GM12874 (cell line): Measurements from ENCODE around the gene CCNB3.
A peak's percentile ranks its signal among the peaks of the same experiment; 100 is the strongest.

ENCODE experiments used
- TF ChIP-seq, protein P1 (sequence below): IDR thresholded peaks from 2 replicates; pipeline ENCODE4 v1.5.1; 2011; ENCODE audit warnings: low read depth, mild to moderate bottlenecking, control low read depth, low read length, moderate library complexity; ENCODE audit not compliant: insufficient read depth

CCNB3 gene

DNA sequence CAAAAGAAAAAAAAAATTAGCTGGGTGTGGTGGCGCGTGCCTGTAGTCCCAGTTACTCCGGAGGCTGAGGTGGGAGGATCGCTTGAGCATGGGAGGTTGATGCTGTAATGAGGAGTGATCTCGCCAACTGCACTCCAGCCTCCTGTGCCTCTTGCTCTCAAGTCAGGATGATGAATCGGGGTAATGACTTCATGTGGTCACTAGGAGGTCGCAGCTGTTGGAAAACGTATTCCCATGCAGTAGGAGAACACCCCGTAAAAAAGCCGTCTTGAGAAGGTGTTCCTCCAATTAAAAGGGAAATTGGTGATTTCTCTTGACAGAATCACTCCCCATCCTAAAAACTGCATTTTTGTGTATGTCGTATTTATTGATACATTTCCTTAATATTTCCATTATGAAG is 2.2 kb downstream of the CCNB3 start:
- TF ChIP-seq, protein P1, sequence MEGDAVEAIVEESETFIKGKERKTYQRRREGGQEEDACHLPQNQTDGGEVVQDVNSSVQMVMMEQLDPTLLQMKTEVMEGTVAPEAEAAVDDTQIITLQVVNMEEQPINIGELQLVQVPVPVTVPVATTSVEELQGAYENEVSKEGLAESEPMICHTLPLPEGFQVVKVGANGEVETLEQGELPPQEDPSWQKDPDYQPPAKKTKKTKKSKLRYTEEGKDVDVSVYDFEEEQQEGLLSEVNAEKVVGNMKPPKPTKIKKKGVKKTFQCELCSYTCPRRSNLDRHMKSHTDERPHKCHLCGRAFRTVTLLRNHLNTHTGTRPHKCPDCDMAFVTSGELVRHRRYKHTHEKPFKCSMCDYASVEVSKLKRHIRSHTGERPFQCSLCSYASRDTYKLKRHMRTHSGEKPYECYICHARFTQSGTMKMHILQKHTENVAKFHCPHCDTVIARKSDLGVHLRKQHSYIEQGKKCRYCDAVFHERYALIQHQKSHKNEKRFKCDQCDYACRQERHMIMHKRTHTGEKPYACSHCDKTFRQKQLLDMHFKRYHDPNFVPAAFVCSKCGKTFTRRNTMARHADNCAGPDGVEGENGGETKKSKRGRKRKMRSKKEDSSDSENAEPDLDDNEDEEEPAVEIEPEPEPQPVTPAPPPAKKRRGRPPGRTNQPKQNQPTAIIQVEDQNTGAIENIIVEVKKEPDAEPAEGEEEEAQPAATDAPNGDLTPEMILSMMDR, result no peak

DNA sequence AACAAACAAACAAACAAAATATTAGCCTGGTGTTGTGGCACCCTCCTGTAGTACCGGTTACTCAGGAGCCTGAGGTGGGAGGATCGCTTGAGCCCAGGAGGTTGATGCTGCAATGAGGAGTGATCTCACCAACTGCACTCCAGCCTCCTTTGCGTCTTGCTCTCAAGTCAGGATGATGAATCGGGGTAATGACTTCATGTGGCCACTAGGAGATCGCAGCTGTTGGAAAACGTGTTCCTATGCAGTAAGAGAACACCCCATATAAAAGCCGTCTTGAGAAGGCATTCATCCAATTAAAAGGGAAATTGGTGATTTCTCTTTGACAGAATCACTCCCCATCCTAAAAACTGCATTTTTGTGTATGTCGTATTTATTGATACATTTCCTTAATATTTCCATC is 6.9 kb downstream of the CCNB3 start:
- TF ChIP-seq, protein P1, result peak; percentile 21; the same call in 1 of the 2 replicates

DNA sequence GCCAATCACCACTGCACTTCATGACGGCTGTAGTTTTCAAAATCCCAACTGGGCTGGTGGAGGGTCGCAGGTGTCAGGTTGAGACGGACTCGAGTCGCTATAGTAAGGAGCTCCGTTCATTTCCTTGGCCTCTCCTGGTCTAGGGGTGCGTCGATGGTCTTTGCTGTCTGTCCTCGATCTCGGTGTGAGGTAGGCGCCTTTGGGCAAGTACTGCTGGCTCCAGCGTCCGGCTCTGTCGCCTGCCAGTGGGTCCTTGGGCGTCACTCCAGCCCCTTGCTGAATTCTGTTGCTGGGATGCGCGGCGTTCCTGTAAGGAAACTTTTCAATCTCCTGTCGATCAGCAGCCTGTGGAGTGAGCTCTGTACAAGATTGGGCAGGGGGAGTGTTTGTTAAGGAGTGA is 76.7 kb downstream of the CCNB3 start:
- TF ChIP-seq, protein P1, result no peak

DNA sequence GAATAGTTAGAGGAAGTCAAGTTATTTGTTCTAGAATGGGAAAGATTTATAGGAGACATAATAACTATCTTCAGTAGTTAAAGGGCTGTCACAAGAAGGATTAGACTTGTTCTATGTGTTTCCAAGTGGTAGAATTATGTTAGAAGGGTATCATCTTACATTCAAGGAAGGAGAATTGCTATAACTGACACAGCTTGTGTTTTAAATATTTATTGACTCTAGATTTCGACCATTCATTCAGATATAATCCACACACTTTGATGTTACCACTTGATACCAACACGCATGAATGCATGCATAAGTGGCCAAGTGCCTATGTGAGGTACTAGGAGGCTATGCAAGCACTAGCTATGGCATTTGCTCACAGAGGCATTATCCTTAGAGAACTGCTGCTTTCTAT is 122.7 kb downstream of the CCNB3 start:
- TF ChIP-seq, protein P1, result no peak

DNA sequence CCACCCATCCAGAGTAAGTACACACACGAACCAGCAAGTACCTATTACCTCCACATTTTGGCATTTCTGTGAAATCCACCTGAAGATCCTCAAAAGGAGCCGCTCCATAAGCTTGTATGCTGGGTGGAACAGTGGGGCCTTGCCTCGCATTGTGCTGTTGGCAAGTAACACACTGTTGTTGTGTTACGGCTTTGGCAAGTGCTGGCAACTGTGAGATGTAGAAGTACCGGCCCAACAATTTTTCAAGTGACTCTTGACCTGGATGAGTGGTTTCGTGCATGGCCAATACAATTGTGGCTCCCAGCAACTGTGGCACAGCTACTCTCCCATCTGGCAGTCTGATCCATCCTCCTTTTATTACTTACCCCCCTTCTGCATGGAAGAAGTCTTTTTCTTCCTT is 128.7 kb downstream of the CCNB3 start:
- TF ChIP-seq, protein P1, result no peak

DNA sequence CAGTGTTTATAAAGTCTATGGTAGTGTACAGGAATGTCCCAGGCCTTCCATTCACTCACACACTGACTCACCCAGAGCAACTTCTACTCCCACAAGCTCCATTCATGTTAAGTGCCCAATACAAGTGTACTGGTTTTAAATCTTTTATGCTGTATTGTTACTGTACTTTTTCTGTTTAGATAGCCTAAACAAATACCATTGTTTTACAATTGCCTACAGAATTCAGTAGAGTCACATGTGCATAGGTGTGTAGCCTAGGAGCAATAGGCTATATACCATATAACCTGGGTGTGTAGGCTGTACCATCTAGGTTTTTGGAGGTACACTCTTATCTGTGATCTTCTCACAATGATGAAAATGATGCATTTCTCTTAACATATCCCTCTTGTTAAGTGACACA is 139.4 kb downstream of the CCNB3 start:
- TF ChIP-seq, protein P1, result no peak

DNA sequence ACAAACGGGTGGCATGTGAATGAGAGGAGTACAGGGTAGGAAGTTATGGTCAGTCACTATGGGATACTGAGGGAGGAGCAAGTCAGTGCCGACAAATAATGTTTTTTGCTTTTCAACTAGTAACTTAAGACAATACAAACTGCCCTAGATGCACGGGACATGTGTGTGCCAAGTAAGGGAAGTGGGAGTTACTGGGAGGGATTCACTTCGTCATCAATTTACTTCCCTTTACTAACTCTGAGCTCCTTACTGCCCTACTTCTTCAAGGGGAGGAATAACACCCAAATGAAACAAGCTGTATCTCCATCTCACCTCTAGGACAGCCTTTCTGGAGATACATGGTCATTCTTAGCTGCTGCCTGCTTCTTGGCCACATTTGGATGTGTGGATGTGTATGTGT is 168.4 kb downstream of the CCNB3 start:
- TF ChIP-seq, protein P1, result no peak
